Esophagus squamous epithelium (tissue), 5 donors: ENCODE data around the gene FAM227A. TPM values are rescaled to one million over a fixed set of nuclear protein-coding genes. Genes with fewer than 3 reads are reported as not detected.
A peak's percentile ranks its signal among the peaks of the same experiment; 100 is the strongest.

Source experiments
- DNase-seq: peaks from one replicate; lab custom pipeline; 2025; lab: John Stamatoyannopoulos, UW
- H3K27ac ChIP-seq, 4 donors: fragments of 200-600 bp; sonication (generic); one replicate each; pipeline ENCODE4 v1.5.1; 2016 to 2019; ENCODE audit warnings: mild to moderate bottlenecking in 1 of 4
- H3K27me3 ChIP-seq, 4 donors: fragments of 200-600 bp; sonication (generic); 1 replicate in 3 of 4; 2 replicates in 1 of 4; pipeline versions ENCODE4 v1.5.1 to v1.6.0; 2017 to 2021; ENCODE audit warnings: antibody characterized with exemption in 1 of 4
- H3K36me3 ChIP-seq, 3 donors: fragments of 200-600 bp; sonication (generic); one replicate each; pipeline ENCODE4 v1.5.1; 2016 to 2019
- H3K4me1 ChIP-seq, 3 donors: fragments of 200-600 bp; sonication (generic); one replicate each; pipeline ENCODE4 v1.5.1; 2017 to 2019
- H3K4me3 ChIP-seq, 4 donors: fragments of 200-600 bp; sonication (generic); 1 replicate in 3 of 4; 2 replicates in 1 of 4; pipeline ENCODE4 v1.5.1; 2016 to 2019; ENCODE audit warnings: mild to moderate bottlenecking in 2 of 4, moderate library complexity in 1 of 4
- H3K9me3 ChIP-seq, 3 donors: fragments of 200-600 bp; sonication (generic); one replicate each; pipeline ENCODE4 v1.5.1; 2016 to 2019
- POLR2A ChIP-seq, 4 donors: fragments of 450-650 bp; IDR thresholded peaks; one replicate each; pipeline ENCODE4 v1.6.1; 2017; ENCODE audit warnings: antibody characterized with exemption in 4 of 4, mild to moderate bottlenecking in 4 of 4, moderate library complexity in 3 of 4
- WGBS, 2 donors: methylation state at CpG; one replicate each; pipeline ENCODE4 v1.1.5; 2018; 5-methylcytosine and 5-hydroxymethylcytosine counted together
- intact Hi-C: fragments of 100-400 bp; cut with DNase I; formaldehyde crosslinking; loops from one replicate; pipeline ENCODE4 v1.15.0; 2022
- total RNA-seq, 4 donors: library from RNA; depleted of rRNA; stranded (reverse); fragments of >200 nt; gene quantifications; one replicate each; pipeline ENCODE4 v1.1.0, GENCODE V29; 2016
- TF ChIP-seq, protein P1 (sequence below), 6 experiments: fragments of 450-650 bp in 4 of 6; fragments of 200-600 bp in 2 of 6; sonication (generic) in 2 of 6; IDR thresholded peaks; one replicate each; pipeline ENCODE4 v1.5.1; 2016 to 2019; ENCODE audit warnings: antibody characterized with exemption in 6 of 6, mild to moderate bottlenecking in 4 of 6, moderate library complexity in 4 of 6
- donor health status: DM: yes; HTN: yes; CAD: no.

The FAM227A gene
- total RNA-seq, 4 donors from 2014 or later = 0.04 to 1.0 (median 0.12) TPM

GRCh38 chr22:38697425-38698089 lies 41.4 kb upstream of the FAM227A start:
- DNase-seq = no peak
- 54 to 65% methylated on average over 8 of the region's 8 CpGs for WGBS, 2 donors
- H3K27me3 ChIP-seq = no peaks in the 10 kb centered on the region
- peaks cover 0 to 14% (median 8%) of the 10 kb centered on the region in 3 donors for H3K36me3 ChIP-seq
- TF ChIP-seq POLR2A (IDR thresholded peaks at IDR 0.05) = no peak
- TF ChIP-seq, protein P1, sequence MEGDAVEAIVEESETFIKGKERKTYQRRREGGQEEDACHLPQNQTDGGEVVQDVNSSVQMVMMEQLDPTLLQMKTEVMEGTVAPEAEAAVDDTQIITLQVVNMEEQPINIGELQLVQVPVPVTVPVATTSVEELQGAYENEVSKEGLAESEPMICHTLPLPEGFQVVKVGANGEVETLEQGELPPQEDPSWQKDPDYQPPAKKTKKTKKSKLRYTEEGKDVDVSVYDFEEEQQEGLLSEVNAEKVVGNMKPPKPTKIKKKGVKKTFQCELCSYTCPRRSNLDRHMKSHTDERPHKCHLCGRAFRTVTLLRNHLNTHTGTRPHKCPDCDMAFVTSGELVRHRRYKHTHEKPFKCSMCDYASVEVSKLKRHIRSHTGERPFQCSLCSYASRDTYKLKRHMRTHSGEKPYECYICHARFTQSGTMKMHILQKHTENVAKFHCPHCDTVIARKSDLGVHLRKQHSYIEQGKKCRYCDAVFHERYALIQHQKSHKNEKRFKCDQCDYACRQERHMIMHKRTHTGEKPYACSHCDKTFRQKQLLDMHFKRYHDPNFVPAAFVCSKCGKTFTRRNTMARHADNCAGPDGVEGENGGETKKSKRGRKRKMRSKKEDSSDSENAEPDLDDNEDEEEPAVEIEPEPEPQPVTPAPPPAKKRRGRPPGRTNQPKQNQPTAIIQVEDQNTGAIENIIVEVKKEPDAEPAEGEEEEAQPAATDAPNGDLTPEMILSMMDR (IDR thresholded peaks at IDR 0.05) = no peak
- H3K4me3 ChIP-seq = peak overlapping the region in 2 of 4 donors; percentile 7 to 84
- H3K27ac ChIP-seq = peak overlapping the region; percentile 70 to 99 (median 98)
- no peaks in the 10 kb centered on the region for H3K9me3 ChIP-seq
- peaks cover 35 to 64% (median 53%) of the 10 kb centered on the region in 3 donors for H3K4me1 ChIP-seq
- intact Hi-C loops = no loop called here

DNA sequence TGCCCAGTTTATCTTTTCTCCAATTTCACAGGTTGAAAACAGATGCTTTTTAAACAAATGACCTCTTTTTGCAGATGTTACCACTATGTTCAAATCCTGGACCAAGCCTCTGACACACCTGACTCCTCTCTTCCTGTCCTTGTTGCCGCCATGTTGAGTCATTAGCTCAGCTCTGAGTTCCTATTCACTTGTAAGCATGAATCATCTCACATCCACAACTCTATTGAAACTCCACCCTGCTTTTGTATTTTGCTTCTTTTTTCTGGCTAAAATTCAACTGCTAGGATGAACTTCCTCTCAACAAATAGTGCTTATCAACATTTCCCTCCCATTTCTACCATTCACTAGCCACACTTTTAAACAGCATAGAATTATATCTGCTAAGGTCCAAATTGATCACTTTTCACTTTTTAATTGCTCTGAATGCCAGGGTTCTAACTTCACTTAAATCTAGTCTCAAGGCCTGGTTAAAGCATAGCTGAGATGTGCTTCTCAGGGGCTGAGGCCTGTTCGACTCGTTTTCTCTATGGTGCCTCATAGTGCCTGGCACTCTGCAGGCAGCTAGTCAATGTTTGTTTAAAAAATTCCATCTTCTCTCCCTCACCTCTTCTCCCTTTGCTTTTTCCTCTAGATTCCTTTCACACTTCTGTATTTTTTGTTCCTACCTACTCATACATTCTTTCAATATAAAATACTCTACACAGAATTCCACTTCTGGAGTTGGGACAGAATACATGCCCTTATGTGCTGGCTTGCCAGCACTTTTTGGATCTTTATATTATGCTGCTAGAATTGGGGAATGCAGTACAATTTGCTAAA lies 40.6 kb upstream of the FAM227A start:
- peak in 1 of 4 donors; percentile 14 for TF ChIP-seq POLR2A (IDR thresholded peaks at IDR 0.05)
- TF ChIP-seq, protein P1 (IDR thresholded peaks at IDR 0.05) = no peak
- no peak for DNase-seq
- H3K27me3 ChIP-seq = no peaks in the 10 kb centered on the region
- 11 to 21% methylated on average over 3 of the region's 3 CpGs for WGBS, 2 donors
- peaks cover 3 to 21% (median 8%) of the 10 kb centered on the region in 3 donors for H3K36me3 ChIP-seq
- no peaks in the 10 kb centered on the region for H3K9me3 ChIP-seq
- H3K4me1 ChIP-seq = peaks cover 35 to 63% (median 51%) of the 10 kb centered on the region in 3 donors
- H3K27ac ChIP-seq = peak overlapping the region; percentile 70 to 99 (median 98)
- intact Hi-C loops = no loop called here
- peak overlapping the region in 2 of 4 donors; percentile 7 to 84 for H3K4me3 ChIP-seq

DNA sequence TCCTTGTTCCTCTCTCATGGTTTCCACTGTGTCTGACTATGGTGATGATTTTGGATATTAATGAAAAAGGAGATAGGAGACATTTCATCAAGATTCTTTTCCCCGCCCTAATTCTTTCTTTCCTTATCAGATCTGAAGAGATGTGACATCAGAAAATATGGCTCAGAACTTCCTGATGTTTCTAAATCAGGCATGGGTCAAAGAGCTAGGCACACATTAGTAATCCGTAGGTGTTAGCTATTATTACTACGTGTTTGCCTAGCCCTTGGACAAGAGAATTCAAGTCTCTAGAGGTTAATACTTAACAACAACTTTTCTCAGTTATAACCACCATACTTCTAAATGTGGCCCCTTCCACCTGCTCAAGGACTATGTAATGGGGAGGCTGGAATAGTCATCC lies 38.7 kb upstream of the FAM227A start:
- Histone ChIP-seq H3K36me3 (peaks cover 3 to 32% (median 8%) of the 10 kb centered on the region in 3 donors), H3K4me3 (no peak overlapping the region), H3K27me3 (no peaks in the 10 kb centered on the region), H3K4me1 (peaks cover 30 to 53% (median 46%) of the 10 kb centered on the region in 3 donors), H3K9me3 (no peaks in the 10 kb centered on the region), H3K27ac (peak overlapping the region in 2 of 4 donors; percentile 96 to 99)
- TF ChIP-seq, protein P1 (IDR thresholded peaks at IDR 0.05) = no peak
- no peak for TF ChIP-seq POLR2A (IDR thresholded peaks at IDR 0.05)
- no peak for DNase-seq
- WGBS, 2 donors = 34 to 61% methylated on average over 3 of the region's 3 CpGs
- intact Hi-C loops = no loop called here

DNA sequence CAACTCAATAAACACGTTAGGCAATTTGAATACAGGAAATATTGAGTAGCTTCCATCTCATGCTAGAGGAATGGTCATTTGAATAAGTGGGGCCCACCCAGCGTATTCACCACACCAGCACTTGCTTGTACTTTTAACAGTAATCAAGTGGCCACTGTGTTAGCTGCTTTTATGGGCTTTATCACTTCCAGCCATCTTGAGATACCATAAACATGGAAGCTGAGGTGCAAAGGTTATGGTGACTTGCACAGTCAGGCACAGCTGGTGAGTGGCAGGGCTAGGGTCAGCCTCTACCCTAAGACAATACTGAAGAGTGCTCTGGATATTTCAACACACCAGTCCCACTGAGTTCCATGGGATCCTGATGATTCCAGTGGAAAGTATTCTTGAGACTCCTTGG lies 37.9 kb upstream of the FAM227A start:
- H3K27me3 ChIP-seq = no peaks in the 10 kb centered on the region
- H3K4me3 ChIP-seq = no peak overlapping the region
- 80 to 81% methylated on average over 2 of the region's 2 CpGs for WGBS, 2 donors
- H3K27ac ChIP-seq = no peak overlapping the region
- peaks cover 3 to 41% (median 8%) of the 10 kb centered on the region in 3 donors for H3K36me3 ChIP-seq
- DNase-seq = no peak
- peaks cover 21 to 44% (median 39%) of the 10 kb centered on the region in 3 donors for H3K4me1 ChIP-seq
- no peaks in the 10 kb centered on the region for H3K9me3 ChIP-seq
- TF ChIP-seq, protein P1 (IDR thresholded peaks at IDR 0.05) = no peak
- no peak for TF ChIP-seq POLR2A (IDR thresholded peaks at IDR 0.05)
- intact Hi-C loops = no loop called here

- TF ChIP-seq, protein P1 (IDR thresholded peaks at IDR 0.05) = no peak
- TF ChIP-seq POLR2A (IDR thresholded peaks at IDR 0.05) = no peak
Observed at GRCh38 chr22:38689651-38690050, 33.5 kb upstream of the FAM227A start.

More at GRCh38 chr22:38689651-38690050, 33.5 kb upstream of the FAM227A start:
- Histone ChIP-seq H3K4me3 (no peak overlapping the region), H3K36me3 (peaks cover 13 to 83% (median 35%) of the 10 kb centered on the region in 3 donors), H3K9me3 (no peaks in the 10 kb centered on the region), H3K27ac (no peak overlapping the region), H3K4me1 (no peaks in the 10 kb centered on the region), H3K27me3 (no peaks in the 10 kb centered on the region)
- intact Hi-C loops = no loop called here
- no peak for DNase-seq
- WGBS, 2 donors = 69 to 76% methylated on average over 1 of the region's 1 CpG
